PC-9 (cell line): Measurements from ENCODE around the gene ZDHHC20. TPM values are rescaled to one million over a fixed set of nuclear protein-coding genes. Genes with fewer than 3 reads are reported as not detected.

Experiments
- BruUV-seq: library from RNA; stranded (reverse); fragments of 400-500 nt; replicated peaks from 2 replicates; lab custom pipeline; 2021; lab: Mats Ljungman, UMichigan
- CTCF ChIA-PET: fragments of 300-600 bp; sonication (Branson Sonifier 250); formaldehyde crosslinking; loops from one replicate; lab custom pipeline; 2022; ENCODE audit warnings: antibody characterized with exemption; lab: Charles Lee
- POLR2A ChIA-PET: fragments of 300-600 bp; sonication (Branson Sonifier 250); formaldehyde crosslinking; loops from one replicate; lab custom pipeline; 2022; ENCODE audit warnings: antibody characterized with exemption; ENCODE audit not compliant: unreplicated experiment; lab: Charles Lee
- DNase-seq, 2 experiments: peaks; one replicate each; pipeline versions ENCODE4 v3.0.0 to v3.0.0-alpha.2; 2015 to 2022; ENCODE audit warnings: mixed read lengths in 1 of 2
- H2AFZ ChIP-seq: fragments of 200-600 bp; sonication (generic); 2 replicates; pipeline ENCODE4 v1.8.1; 2017; ENCODE audit warnings: antibody characterized with exemption
- H3F3A ChIP-seq: fragments of 200-600 bp; sonication (generic); 2 replicates; pipeline ENCODE4 v1.8.1; 2017; ENCODE audit warnings: antibody characterized with exemption, mild to moderate bottlenecking, low read depth; ENCODE audit not compliant: insufficient read depth
- H3K27ac ChIP-seq: fragments of 200-600 bp; sonication (generic); 2 replicates; pipeline ENCODE4 v1.6.1; 2016; ENCODE audit warnings: mixed run types
- H3K27me3 ChIP-seq: fragments of 200-600 bp; sonication (generic); 2 replicates; pipeline ENCODE4 v1.6.1; 2016; ENCODE audit warnings: low read depth, mixed run types; ENCODE audit not compliant: insufficient read depth
- H3K36me3 ChIP-seq: fragments of 200-600 bp; sonication (generic); 2 replicates; pipeline ENCODE4 v1.6.1; 2016; ENCODE audit warnings: low read depth, mixed run types
- H3K4me1 ChIP-seq: fragments of 200-600 bp; sonication (generic); replicated peaks from 2 replicates; pipeline ENCODE4 v1.6.1; 2016; ENCODE audit warnings: mixed run types; ENCODE audit not compliant: insufficient read depth
- H3K4me2 ChIP-seq: fragments of 200-600 bp; sonication (generic); 2 replicates; pipeline ENCODE4 v1.6.1; 2017; ENCODE audit warnings: mixed run types
- H3K4me3 ChIP-seq: fragments of 200-600 bp; sonication (generic); 2 replicates; pipeline ENCODE4 v1.6.1; 2016; ENCODE audit warnings: mixed run types
- H3K79me2 ChIP-seq: fragments of 200-600 bp; sonication (generic); 2 replicates; pipeline ENCODE4 v1.6.1; 2017; ENCODE audit warnings: low read depth, mixed run types
- H3K9me2 ChIP-seq: fragments of 200-600 bp; sonication (generic); 2 replicates; pipeline ENCODE4 v1.8.1; 2017; ENCODE audit warnings: mild to moderate bottlenecking; ENCODE audit not compliant: insufficient read depth
- H3K9me3 ChIP-seq: fragments of 200-600 bp; sonication (generic); 2 replicates; pipeline ENCODE4 v1.8.1; 2016; ENCODE audit warnings: low read depth; ENCODE audit not compliant: insufficient read depth
- H4K20me1 ChIP-seq: fragments of 200-600 bp; sonication (generic); 2 replicates; pipeline ENCODE4 v1.8.1; 2017; ENCODE audit not compliant: insufficient read depth
- CTCF ChIP-seq: fragments of 200-600 bp; sonication (generic); conservative IDR thresholded peaks from 2 replicates; pipeline ENCODE4 v1.6.1; 2017; ENCODE audit warnings: mixed run types, antibody characterized with exemption, mild to moderate bottlenecking, moderate library complexity
- EZH2 ChIP-seq: fragments of 200-600 bp; sonication (generic); IDR thresholded peaks from 2 replicates; pipeline ENCODE4 v1.8.0; 2017; ENCODE audit warnings: antibody characterized with exemption, low read depth
- intact Hi-C: fragments of 100-400 bp; cut with micrococcal nuclease; formaldehyde crosslinking; loops from one replicate; pipeline ENCODE4 v1.10.0; 2022; ENCODE audit not compliant: unreplicated experiment
- total RNA-seq: library from RNA; stranded (reverse); gene quantifications from 2 replicates; pipeline ENCODE4 v1.2.3, GENCODE V29; 2021

The ZDHHC20 gene
- total RNA-seq, 1 experiment from 2014 or later, result 47.5 TPM

- Histone ChIP-seq H3K9me3 (peaks cover 3% of the 10 kb centered on the region; the same call in 1 of the 2 replicates), H3K4me1 (no peaks in the 10 kb centered on the region), H3F3A (0 out of 2 replicates have a peak, but pooled peaks cover 3% of the 10 kb centered on the region), H3K36me3 (no peaks in the 10 kb centered on the region), H3K27ac (no peak overlapping the region), H2AFZ (no peak overlapping the region), H3K4me2 (no peak overlapping the region), H3K79me2 (no peaks in the 10 kb centered on the region), H3K9me2 (no peaks in the 10 kb centered on the region), H3K4me3 (no peak overlapping the region), H3K27me3 (no peaks in the 10 kb centered on the region; the same call in 1 of the 2 replicates), H4K20me1 (no peaks in the 10 kb centered on the region)
- POLR2A ChIA-PET, result no interaction called here
- CTCF ChIA-PET, result no interaction called here
- intact Hi-C loops, result no loop called here
- BruUV-seq, result no TSS peak
- TF ChIP-seq CTCF (no peak), EZH2 (no peak)
- no peak for DNase-seq
Measured at GRCh38 chr13:21364916-21365315, 94.2 kb downstream of the ZDHHC20 start.

- H2AFZ ChIP-seq, result no peak overlapping the region
- DNase-seq, result no peak
- ChIA-PET POLR2A (no interaction called here), CTCF (no interaction called here)
- no peak for TF ChIP-seq CTCF
- no peak for TF ChIP-seq EZH2
- BruUV-seq, result no TSS peak
- H3K4me3 ChIP-seq, result no peak overlapping the region
- intact Hi-C loops, result no loop called here
- H3K36me3 ChIP-seq, result no peaks in the 10 kb centered on the region
- no peaks in the 10 kb centered on the region for H3K4me1 ChIP-seq
- H3K9me3 ChIP-seq, result peaks cover 3% of the 10 kb centered on the region; the same call in 1 of the 2 replicates
- no peak overlapping the region for H3K4me2 ChIP-seq
- no peaks in the 10 kb centered on the region for H3K9me2 ChIP-seq
- no peaks in the 10 kb centered on the region; the same call in 1 of the 2 replicates for H3K27me3 ChIP-seq
- no peak overlapping the region for H3K27ac ChIP-seq
- H3F3A ChIP-seq, result no peaks in the 10 kb centered on the region
- H4K20me1 ChIP-seq, result no peaks in the 10 kb centered on the region
- no peaks in the 10 kb centered on the region for H3K79me2 ChIP-seq
Measured at GRCh38 chr13:21364357-21364756, 94.7 kb downstream of the ZDHHC20 start.

GRCh38 chr13:21362741-21363140 is 96.4 kb downstream of the ZDHHC20 start:
- no peak overlapping the region for H3K4me3 ChIP-seq
- H3K9me3 ChIP-seq, result peaks cover 3% of the 10 kb centered on the region; the same call in 1 of the 2 replicates
- no TSS peak for BruUV-seq
- H3K36me3 ChIP-seq, result no peaks in the 10 kb centered on the region
- TF ChIP-seq CTCF (no peak), EZH2 (no peak)
- POLR2A ChIA-PET, result no interaction called here
- no peaks in the 10 kb centered on the region; the same call in 1 of the 2 replicates for H3K27me3 ChIP-seq
- intact Hi-C loops, result no loop called here
- no peak overlapping the region for H3K4me2 ChIP-seq
- H3K9me2 ChIP-seq, result no peaks in the 10 kb centered on the region
- no peak overlapping the region for H2AFZ ChIP-seq
- H3K79me2 ChIP-seq, result no peaks in the 10 kb centered on the region
- H3K4me1 ChIP-seq, result no peaks in the 10 kb centered on the region
- H4K20me1 ChIP-seq, result no peaks in the 10 kb centered on the region
- H3K27ac ChIP-seq, result no peak overlapping the region
- CTCF ChIA-PET, result no interaction called here
- no peak for DNase-seq
- H3F3A ChIP-seq, result no peaks in the 10 kb centered on the region
